ENCODE measurements around the gene PRDM7.
"Not testable (repeated sequence)": the region's sequence is repeated elsewhere in the genome, so short reads cannot be mapped to it uniquely, and the experiment has no call there.

The PRDM7 gene

GRCh38 chr16:90015586-90016338 is 61.4 kb downstream of the PRDM7 start:
- DNase-seq (ENCODE audit: low read depth in 2 of 2, low spot score in 1 of 2) = no peak

DNA sequence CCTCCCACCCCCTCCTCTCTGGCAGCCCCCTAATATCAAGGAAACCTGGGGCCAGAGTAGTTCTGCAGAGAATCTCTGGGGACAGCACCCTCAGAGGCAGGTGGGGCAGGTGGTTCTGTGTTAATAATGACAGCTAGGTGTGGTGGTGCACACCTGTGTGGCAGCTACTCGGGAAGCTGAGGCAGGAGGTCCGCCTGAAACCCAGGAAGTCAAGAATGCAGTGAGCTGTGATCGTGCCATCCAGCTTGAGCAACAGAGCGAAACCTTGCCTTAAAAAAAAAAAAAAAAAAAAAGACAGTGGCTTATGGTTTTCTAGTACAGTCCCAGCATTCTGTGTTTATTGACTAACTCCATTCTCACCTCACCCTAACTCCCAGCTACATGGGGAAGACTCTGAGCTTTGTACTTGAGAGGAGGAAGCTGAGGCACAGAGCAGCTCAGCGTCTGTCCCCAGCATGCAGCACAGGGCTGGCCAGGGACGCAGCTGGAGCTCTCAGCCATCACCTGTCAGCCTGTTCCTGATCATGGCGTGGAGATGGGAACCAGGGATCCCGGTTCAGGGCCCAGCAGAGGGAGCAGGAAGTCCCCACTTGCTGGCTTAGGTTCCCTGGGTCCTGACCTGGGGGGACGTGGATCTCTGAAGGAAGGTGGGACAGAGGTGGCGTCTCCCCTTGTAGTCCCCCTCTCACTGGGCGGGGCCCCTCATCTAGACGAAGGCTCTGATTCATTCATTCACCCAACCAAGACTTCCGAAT is 64.0 kb downstream of the PRDM7 start:
- no peak for DNase-seq (ENCODE audit: low read depth in 2 of 2, low spot score in 1 of 2)

DNA sequence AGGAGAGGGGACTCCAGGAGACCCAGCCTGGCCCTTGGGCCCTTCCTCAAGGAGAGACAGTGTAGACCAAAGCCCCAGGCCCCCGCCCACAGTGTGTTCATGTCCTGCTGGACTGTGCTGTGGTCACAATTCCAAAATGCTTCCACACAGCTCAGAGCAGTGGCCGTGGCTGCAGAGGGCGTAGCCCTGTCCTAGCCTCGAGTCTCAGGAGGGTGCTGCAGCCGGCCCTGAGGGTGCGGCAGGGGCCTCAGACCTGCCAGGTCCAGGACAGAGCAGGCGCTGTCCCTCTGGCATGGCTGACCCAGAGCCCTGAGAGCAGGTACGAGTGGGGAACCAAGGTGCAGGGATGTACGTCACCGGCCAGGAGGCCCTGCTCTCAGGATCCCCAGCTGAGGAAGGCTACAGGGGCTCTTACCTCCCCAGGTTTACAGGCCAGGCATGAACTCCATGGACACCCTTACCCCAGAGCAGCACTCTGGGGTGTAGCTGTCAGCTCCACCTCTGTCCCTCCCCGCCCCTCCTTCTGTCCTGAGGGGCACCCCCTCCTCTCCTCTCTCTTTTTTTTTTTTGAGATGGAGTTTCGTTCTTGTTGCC is 65.1 kb downstream of the PRDM7 start:
- DNase-seq (ENCODE audit: low read depth in 2 of 2, low spot score in 1 of 2) = no peak

- DNase-seq (ENCODE audit: low read depth in 2 of 2, low spot score in 1 of 2) = no peak
Observed at GRCh38 chr16:90011508-90011819, 65.7 kb downstream of the PRDM7 start.

GRCh38 chr16:90010676-90011507 is 66.2 kb downstream of the PRDM7 start:
- no peak for DNase-seq (ENCODE audit: low read depth in 2 of 2, low spot score in 1 of 2)

DNA sequence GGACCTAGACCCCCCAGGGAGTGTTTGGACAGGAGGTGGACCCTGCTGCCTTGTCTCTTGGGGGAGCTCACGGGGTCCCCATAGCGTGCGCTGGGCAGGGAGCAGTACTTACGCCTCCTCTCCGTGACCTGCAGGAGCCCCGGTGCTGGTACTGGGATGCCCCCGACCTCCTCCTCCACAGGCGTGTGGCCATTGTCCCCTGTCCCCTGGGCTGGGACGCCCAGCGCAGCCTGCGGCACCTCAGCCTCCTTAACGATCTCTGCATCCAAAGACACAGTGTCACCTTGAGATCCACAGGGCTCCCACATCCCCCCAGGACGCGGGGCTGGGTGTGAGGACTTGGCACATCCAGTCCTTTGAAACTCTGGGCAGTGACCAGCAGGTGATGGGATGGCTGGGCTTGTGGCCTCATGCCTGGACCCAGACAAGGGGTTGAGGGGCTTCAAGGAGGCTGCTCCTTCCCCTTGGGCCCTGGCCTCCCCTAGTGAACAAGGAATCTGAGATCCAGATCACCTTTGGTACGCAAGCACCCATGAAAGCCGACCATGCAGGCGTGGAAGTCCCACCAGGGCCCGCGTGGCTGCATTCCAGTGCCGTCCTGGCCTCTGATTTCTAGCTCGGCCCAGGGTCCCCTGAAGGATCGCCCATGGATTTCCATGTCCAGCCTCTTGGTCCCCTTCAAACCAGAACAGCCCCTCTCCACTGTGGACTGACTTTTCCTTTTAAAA is 67.8 kb downstream of the PRDM7 start:
- DNase-seq (ENCODE audit: low read depth in 2 of 2, low spot score in 1 of 2) = no peak

DNA sequence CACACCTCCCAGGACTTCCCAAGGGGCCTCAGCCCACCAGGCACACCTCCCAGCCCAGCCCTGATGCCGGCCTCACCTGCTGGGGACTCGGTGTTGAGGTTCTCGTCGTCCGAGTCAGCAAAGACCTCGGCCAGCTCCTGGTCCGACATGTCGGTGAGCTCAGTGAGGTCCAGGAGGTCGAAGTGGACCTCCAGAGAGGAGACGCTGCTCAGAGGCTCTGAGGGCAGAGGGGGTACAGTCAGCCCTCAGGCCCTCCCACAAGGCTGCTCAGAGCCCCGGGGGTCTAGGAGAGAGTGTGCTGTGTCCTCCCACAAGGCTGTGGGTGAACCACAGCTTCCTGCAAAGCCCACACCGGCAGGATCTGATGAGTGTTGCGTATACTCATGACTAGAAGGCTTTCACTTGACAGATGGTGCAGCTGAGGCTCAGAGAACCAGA is 68.4 kb downstream of the PRDM7 start:
- peak; percentile 37 to 64 for DNase-seq (ENCODE audit: low read depth in 2 of 2, low spot score in 1 of 2)

- DNase-seq (ENCODE audit: low read depth in 2 of 2, low spot score in 1 of 2) = not testable (repeated sequence)
Observed at GRCh38 chr16:90007635-90008234, 69.4 kb downstream of the PRDM7 start.

DNA sequence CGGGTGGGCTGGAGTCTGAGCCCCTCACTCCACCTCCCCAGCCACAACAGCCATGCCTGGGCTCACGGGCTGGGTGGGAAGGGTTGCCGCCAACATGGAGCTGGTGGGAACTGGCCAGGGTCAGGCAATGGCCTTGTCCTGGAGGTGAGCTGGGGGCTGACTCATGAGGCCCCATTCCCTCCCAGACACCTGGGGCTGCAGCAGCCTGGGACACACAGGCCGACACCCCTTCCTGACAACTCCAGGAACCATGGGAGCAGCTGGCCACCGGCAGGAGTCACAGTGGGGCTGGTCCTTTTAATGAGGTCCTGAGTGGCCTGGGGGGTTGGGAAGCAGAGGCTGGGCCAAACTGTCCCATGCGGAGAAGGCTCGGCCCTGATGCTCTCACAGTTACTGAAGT is 70.1 kb downstream of the PRDM7 start:
- no peak for DNase-seq (ENCODE audit: low read depth in 2 of 2, low spot score in 1 of 2)
